ENCODE data around the gene ODR4. TPM values are rescaled to one million over a fixed set of nuclear protein-coding genes. Genes with fewer than 3 reads are reported as not detected.

The ODR4 gene
- total RNA-seq (2022): 29.1 and 32.0 TPM in 2 replicates
- percentile 92 among the genes with signal in this experiment for Bru-seq, nascent RNA
- percentile 92 among the genes with signal in this experiment for BruChase-seq, experiment 1, labeled RNA remaining after a 2-hour chase
- BruChase-seq, experiment 2, labeled RNA remaining after a 6-hour chase: percentile 91 among the genes with signal in this experiment
- long read RNA-seq, transcript ODR4-201 (14 exons, 3,792 nt): major isoform, 44 of 77 reads
- long read RNA-seq, partial matches to known transcripts: 9 of 77 reads
- long read RNA-seq, other reads (novel, unspliced or antisense): 20 of 77 reads

DNA sequence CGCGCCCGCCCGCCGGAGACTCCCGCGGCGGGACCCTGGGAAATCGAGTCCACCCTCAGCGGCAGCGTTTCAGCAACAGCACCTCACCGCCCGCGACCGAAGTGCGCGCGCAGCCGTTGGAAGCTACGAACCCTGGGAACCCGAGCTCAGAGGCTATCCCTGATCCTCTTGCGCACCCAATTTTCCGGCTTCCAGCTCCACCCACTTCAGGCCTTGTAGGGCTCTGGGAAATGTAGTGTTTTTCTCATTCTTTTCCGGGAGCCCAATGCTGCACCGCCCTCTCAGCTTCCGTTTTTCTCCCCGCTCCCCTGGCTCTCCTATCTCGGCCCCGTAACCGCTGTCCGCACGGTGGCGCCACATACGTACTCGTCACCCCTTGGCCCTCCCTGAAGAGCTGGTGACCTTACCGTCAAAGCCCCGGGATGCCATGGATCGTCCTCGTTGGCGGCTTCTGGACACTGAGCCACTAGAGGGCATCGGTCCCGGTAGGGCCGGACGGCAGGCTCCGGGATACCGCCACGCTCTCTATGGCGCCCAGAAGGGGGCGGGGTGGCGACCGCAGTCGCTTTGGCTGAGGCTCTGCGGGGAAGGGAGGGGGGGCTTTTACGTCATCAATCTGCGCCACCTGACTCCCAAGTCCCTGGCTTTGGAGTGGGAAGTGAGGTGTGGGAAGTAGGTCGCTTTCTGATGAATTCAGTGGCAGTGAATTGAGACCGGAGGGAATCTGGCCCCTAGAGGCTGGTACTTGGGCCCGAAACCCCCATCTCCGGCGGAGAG lies at the start of gene ODR4, which contains the start of gene TPR:
Gene ODR4 (plus strand): TSS at position 687 of the 777 bp plus-strand sequence. CDS start 3,948 bp downstream, outside the sequence.
Gene TPR (minus strand): TSS at position 102 of the 777 bp plus-strand sequence. CDS start 225 bp downstream, outside the sequence.
- H3K9me3 ChIP-seq: no peaks in the 10 kb centered on the region
- peak; percentile 86 to 90 for TF ChIP-seq CTCF (IDR thresholded peaks at IDR 0.05; ENCODE audit: insufficient read depth in 1 of 2, low read depth in 1 of 2, low read length in 1 of 2, severe bottlenecking in 1 of 2, unreplicated experiment in 1 of 2)
- H3K27me3 ChIP-seq (replicated peaks; ENCODE audit: control insufficient read depth, insufficient read depth, low read length): no peaks in the 10 kb centered on the region
- peaks cover 66% of the 10 kb centered on the region for H3K36me3 Mint-ChIP-seq (ENCODE audit: insufficient read depth, unreplicated experiment)
- intact Hi-C loops (cut with micrococcal nuclease; ENCODE audit: unreplicated experiment): loop anchor here (1.0 kb wide), 4 partner anchors 27 to 611 kb away; partner anchors contain the start of gene PTGS2
- POLR2A ChIA-PET: interaction anchor here (0.7 to 1.2 kb wide), 7 partner anchors 10 to 37 kb away, joined by 3 to 9 read pairs (median 3); no protein-coding TSS in a partner anchor
- CTCF ChIA-PET: interaction anchor here (0.6 to 1.3 kb wide), 31 partner anchors 8 to 833 kb away, joined by 3 to 12 read pairs (median 5); partner anchors contain the start of gene PTGS2
- H3K4me1 ChIP-seq: no peaks in the 10 kb centered on the region
- no peaks in the 10 kb centered on the region; the same call in 1 of the 2 replicates for H3K36me3 ChIP-seq (ENCODE audit: control insufficient read depth, insufficient read depth, low read length)
- H3K4me3 Mint-ChIP-seq (ENCODE audit: unreplicated experiment): peak within 1 kb of the TSS; percentile 98
- no peaks in the 10 kb centered on the region for H3K4me1 Mint-ChIP-seq (ENCODE audit: low read depth, unreplicated experiment)
- H3K27ac Mint-ChIP-seq (ENCODE audit: unreplicated experiment): peak within 1 kb of the TSS; percentile 100
- no TSS peak for BruUV-seq (replicated peaks)
- H3K4me3 ChIP-seq (ENCODE audit: low read depth, low read length): peak within 1 kb of the TSS; percentile 78
- DNase-seq: peak; percentile 97 to 99
- H3K27me3 Mint-ChIP-seq (ENCODE audit: insufficient read depth, unreplicated experiment): no peaks in the 10 kb centered on the region
- no peaks in the 10 kb centered on the region for H3K9me3 Mint-ChIP-seq (ENCODE audit: unreplicated experiment)

DNA sequence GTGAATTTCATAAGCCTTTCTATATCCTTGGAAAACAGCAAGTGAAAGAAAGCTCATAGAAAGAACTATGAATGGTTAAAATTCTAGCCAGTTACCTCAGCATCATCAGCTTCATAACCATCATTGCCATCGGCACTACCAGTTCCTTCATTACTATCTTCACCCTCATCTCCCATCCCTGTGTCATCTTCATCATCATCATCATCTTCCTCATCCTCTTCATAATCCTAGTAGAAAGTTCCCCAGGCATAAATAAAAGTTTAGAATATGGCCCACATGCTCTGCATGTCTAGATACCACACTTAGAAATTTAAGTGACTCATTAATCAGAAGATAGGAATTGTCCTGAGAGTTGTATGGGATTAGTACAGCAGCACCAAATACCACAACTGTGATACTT lies 49.6 kb upstream of the ODR4 start:
- POLR2A ChIA-PET: no interaction called here
- Histone ChIP-seq H3K36me3 (ENCODE audit: control insufficient read depth, insufficient read depth, low read length) (peaks cover 1% of the 10 kb centered on the region; the same call in 1 of the 2 replicates), H3K9me3 (no peaks in the 10 kb centered on the region), H3K4me1 (no peaks in the 10 kb centered on the region), H3K4me3 (ENCODE audit: low read depth, low read length) (no peak overlapping the region), H3K27me3 (replicated peaks; ENCODE audit: control insufficient read depth, insufficient read depth, low read length) (no peaks in the 10 kb centered on the region)
- no peaks in the 10 kb centered on the region for H3K9me3 Mint-ChIP-seq (ENCODE audit: unreplicated experiment)
- BruUV-seq (replicated peaks): no TSS peak
- no peak for DNase-seq
- H3K27ac Mint-ChIP-seq (ENCODE audit: unreplicated experiment): no peak overlapping the region
- no peak overlapping the region for H3K4me3 Mint-ChIP-seq (ENCODE audit: unreplicated experiment)
- intact Hi-C loops (cut with micrococcal nuclease; ENCODE audit: unreplicated experiment): no loop called here
- TF ChIP-seq CTCF (IDR thresholded peaks at IDR 0.05; ENCODE audit: insufficient read depth in 1 of 2, low read depth in 1 of 2, low read length in 1 of 2, severe bottlenecking in 1 of 2, unreplicated experiment in 1 of 2): no peak
- H3K36me3 Mint-ChIP-seq (ENCODE audit: insufficient read depth, unreplicated experiment): peaks cover 82% of the 10 kb centered on the region
- H3K4me1 Mint-ChIP-seq (ENCODE audit: low read depth, unreplicated experiment): no peaks in the 10 kb centered on the region
- CTCF ChIA-PET: interaction anchor here (1.4 kb wide), 1 partner anchor 49 kb away, joined by 7 read pairs; the partner anchor contains the start of gene TPR
- H3K27me3 Mint-ChIP-seq (ENCODE audit: insufficient read depth, unreplicated experiment): no peaks in the 10 kb centered on the region

DNA sequence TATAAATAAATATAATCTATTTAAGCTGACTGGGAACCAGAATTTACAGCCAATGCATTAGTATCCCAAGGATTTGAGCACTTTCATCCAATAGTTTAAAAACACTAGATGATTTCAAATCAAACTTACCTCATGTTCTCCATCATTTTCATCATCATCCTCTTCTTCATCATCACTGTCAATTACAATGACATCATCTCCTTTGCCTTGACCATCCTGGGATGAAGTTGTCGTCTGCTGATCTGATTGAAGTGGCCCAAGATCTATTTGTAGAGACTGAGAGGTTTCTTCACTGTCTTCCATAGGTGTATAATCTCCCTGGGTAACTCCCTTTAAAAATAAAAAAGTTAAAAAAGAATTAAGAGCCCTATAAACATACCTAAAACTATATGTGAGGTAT lies 48.3 kb upstream of the ODR4 start:
- H3K27me3 ChIP-seq (replicated peaks; ENCODE audit: control insufficient read depth, insufficient read depth, low read length): no peaks in the 10 kb centered on the region
- H3K36me3 ChIP-seq (ENCODE audit: control insufficient read depth, insufficient read depth, low read length): peaks cover 1% of the 10 kb centered on the region; the same call in 1 of the 2 replicates
- ChIA-PET CTCF (no interaction called here), POLR2A (interaction anchor here (0.6 kb wide), 1 partner anchor 1487 kb away, joined by 4 read pairs; no protein-coding TSS in a partner anchor)
- no peaks in the 10 kb centered on the region for H3K9me3 ChIP-seq
- H3K4me3 ChIP-seq (ENCODE audit: low read depth, low read length): no peak overlapping the region
- intact Hi-C loops (cut with micrococcal nuclease; ENCODE audit: unreplicated experiment): no loop called here
- H3K36me3 Mint-ChIP-seq (ENCODE audit: insufficient read depth, unreplicated experiment): peaks cover 71% of the 10 kb centered on the region
- DNase-seq: no peak
- no peaks in the 10 kb centered on the region for H3K4me1 Mint-ChIP-seq (ENCODE audit: low read depth, unreplicated experiment)
- H3K9me3 Mint-ChIP-seq (ENCODE audit: unreplicated experiment): no peaks in the 10 kb centered on the region
- H3K4me1 ChIP-seq: no peaks in the 10 kb centered on the region
- no TSS peak for BruUV-seq (replicated peaks)
- H3K27ac Mint-ChIP-seq (ENCODE audit: unreplicated experiment): no peak overlapping the region
- no peaks in the 10 kb centered on the region for H3K27me3 Mint-ChIP-seq (ENCODE audit: insufficient read depth, unreplicated experiment)
- TF ChIP-seq CTCF (IDR thresholded peaks at IDR 0.05; ENCODE audit: insufficient read depth in 1 of 2, low read depth in 1 of 2, low read length in 1 of 2, severe bottlenecking in 1 of 2, unreplicated experiment in 1 of 2): no peak
- H3K4me3 Mint-ChIP-seq (ENCODE audit: unreplicated experiment): no peak overlapping the region

All from Caco-2 (cell line).